GM18520 (cell line): Measurements from ENCODE around the gene CHTOP.
"Not testable (repeated sequence)": the region's sequence is repeated elsewhere in the genome, so short reads cannot be mapped to it uniquely, and the experiment has no call there.

ENCODE experiments used
- ATAC-seq: cut with Tn5 transposase; IDR thresholded peaks from one replicate; pipeline ENCODE4 v1.9.1; 2021; ENCODE audit not compliant: unreplicated experiment

CHTOP gene

GRCh38 chr1:153633754-153634665, at the start of gene CHTOP:
TSS of gene CHTOP (plus strand) at chr1:153634066. CDS start at chr1:153636589, 2,523 bp downstream.
- ATAC-seq: peak; percentile 90

GRCh38 chr1:153585006-153585405, 48.9 kb upstream of the CHTOP start:
- no peak for ATAC-seq

GRCh38 chr1:153586347-153586746, 47.5 kb upstream of the CHTOP start:
- ATAC-seq: no peak

GRCh38 chr1:153587314-153587713, 46.6 kb upstream of the CHTOP start:
- no peak for ATAC-seq

- ATAC-seq: not testable (repeated sequence)
These were observed 45.8 kb upstream of the CHTOP start for GRCh38 chr1:153588033-153588432.

GRCh38 chr1:153588482-153588881, 45.4 kb upstream of the CHTOP start:
- ATAC-seq: no peak

- no peak for ATAC-seq
These were observed 41.1 kb upstream of the CHTOP start for GRCh38 chr1:153592748-153593147.

GRCh38 chr1:153597206-153597605, 36.7 kb upstream of the CHTOP start:
- ATAC-seq: no peak

GRCh38 chr1:153598309-153599172, 35.3 kb upstream of the CHTOP start:
- ATAC-seq: peak; percentile 85

GRCh38 chr1:153599847-153600246, 34.0 kb upstream of the CHTOP start:
- no peak for ATAC-seq

- no peak for ATAC-seq
These were observed 31.1 kb upstream of the CHTOP start for GRCh38 chr1:153602749-153603148.

GRCh38 chr1:153606194-153606593, 27.7 kb upstream of the CHTOP start:
- no peak for ATAC-seq

GRCh38 chr1:153607381-153607780, 26.5 kb upstream of the CHTOP start:
- no peak for ATAC-seq

- ATAC-seq: no peak
These were observed 25.7 kb upstream of the CHTOP start for GRCh38 chr1:153608089-153608682.

GRCh38 chr1:153608742-153609584, 24.9 kb upstream of the CHTOP start:
- no peak for ATAC-seq

- ATAC-seq: no peak
These were observed 24.3 kb upstream of the CHTOP start for GRCh38 chr1:153609585-153609907.

- ATAC-seq: no peak
These were observed 23.5 kb upstream of the CHTOP start for GRCh38 chr1:153610334-153610733.

GRCh38 chr1:153610811-153611301, 23.0 kb upstream of the CHTOP start:
- ATAC-seq: no peak

- no peak for ATAC-seq
These were observed 22.5 kb upstream of the CHTOP start for GRCh38 chr1:153611356-153611755.

GRCh38 chr1:153612111-153612754, 21.6 kb upstream of the CHTOP start:
- no peak for ATAC-seq
